PC-3 (cell line): Measurements from ENCODE around the gene OTUD1.

Experiments used
- EZH2phosphoT487 ChIP-seq: fragments of 300-600 bp; sonication (generic); IDR thresholded peaks from 2 replicates; pipeline ENCODE4 v1.6.1; 2018; ENCODE audit warnings: mild to moderate bottlenecking, antibody characterized with exemption, low read length, borderline replicate concordance
- TF ChIP-seq, protein P1 (sequence below): fragments of 300-600 bp; sonication (generic); conservative IDR thresholded peaks from 2 replicates; pipeline ENCODE4 v1.5.1; 2017; ENCODE audit warnings: antibody characterized with exemption, low read depth, mild to moderate bottlenecking, low read length

DNA sequence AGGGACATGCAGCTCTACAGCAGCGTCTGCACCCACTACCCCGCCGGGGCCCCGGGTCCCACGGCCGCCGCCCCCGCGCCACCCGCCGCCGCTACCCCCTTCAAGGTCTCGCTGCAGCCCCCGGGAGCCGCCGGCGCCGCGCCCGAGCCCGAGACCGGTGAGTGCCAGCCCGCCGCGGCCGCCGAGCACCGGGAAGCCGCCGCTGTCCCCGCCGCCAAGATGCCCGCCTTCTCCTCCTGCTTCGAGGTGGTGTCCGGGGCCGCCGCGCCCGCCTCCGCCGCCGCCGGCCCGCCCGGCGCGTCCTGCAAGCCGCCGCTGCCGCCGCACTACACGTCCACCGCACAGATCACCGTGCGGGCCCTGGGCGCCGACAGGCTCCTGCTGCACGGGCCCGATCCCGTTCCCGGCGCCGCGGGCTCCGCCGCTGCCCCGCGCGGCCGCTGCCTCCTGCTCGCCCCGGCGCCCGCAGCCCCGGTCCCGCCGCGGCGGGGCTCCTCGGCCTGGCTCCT lies 631 bp downstream of the OTUD1 start:
- TF ChIP-seq, protein P1, sequence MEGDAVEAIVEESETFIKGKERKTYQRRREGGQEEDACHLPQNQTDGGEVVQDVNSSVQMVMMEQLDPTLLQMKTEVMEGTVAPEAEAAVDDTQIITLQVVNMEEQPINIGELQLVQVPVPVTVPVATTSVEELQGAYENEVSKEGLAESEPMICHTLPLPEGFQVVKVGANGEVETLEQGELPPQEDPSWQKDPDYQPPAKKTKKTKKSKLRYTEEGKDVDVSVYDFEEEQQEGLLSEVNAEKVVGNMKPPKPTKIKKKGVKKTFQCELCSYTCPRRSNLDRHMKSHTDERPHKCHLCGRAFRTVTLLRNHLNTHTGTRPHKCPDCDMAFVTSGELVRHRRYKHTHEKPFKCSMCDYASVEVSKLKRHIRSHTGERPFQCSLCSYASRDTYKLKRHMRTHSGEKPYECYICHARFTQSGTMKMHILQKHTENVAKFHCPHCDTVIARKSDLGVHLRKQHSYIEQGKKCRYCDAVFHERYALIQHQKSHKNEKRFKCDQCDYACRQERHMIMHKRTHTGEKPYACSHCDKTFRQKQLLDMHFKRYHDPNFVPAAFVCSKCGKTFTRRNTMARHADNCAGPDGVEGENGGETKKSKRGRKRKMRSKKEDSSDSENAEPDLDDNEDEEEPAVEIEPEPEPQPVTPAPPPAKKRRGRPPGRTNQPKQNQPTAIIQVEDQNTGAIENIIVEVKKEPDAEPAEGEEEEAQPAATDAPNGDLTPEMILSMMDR: no peak
- TF ChIP-seq EZH2phosphoT487: no peak
